ENCODE measurements around the gene STK31. TPM values are rescaled to one million over a fixed set of nuclear protein-coding genes. Genes with fewer than 3 reads are reported as not detected.
"Not testable (repeated sequence)": the region's sequence is repeated elsewhere in the genome, so short reads cannot be mapped to it uniquely, and the experiment has no call there.

STK31 gene
- total and polyA plus RNA-seq, 3 donors from 2014 or later, result 59.7 to 79.8 (median 76.8) TPM

DNA sequence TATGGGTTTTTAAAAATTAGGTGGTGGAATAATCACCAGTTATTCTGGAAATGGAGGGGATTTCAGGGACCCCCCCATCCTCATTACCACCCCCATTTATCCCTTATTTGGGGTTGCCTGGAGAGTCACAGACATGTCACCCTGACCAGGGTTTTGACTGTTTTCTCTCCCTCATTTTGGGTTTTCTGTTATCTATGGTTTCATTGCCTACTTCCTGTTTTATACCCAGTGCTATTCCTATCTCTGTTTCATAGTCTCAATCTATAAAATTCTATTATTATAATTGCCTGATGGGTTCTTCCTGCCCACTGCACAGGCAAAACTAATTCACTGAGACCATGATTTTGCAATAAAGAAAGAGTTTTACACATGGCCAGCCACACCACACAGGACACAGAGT is 45.9 kb upstream of the STK31 start:
- DNase-seq, result no peak
- intact Hi-C loops (cut with DNase I; ENCODE audit: low total_unique reads), result no loop called here
- no peaks in the 10 kb centered on the region for H3K27me3 ChIP-seq
- no peak overlapping the region for H3K27ac ChIP-seq
- H3K4me1 ChIP-seq, result no peaks in the 10 kb centered on the region
- no peak overlapping the region for H3K4me3 ChIP-seq
- no peak for TF ChIP-seq POLR2A (IDR thresholded peaks at IDR 0.05)
- TF ChIP-seq, protein P1, sequence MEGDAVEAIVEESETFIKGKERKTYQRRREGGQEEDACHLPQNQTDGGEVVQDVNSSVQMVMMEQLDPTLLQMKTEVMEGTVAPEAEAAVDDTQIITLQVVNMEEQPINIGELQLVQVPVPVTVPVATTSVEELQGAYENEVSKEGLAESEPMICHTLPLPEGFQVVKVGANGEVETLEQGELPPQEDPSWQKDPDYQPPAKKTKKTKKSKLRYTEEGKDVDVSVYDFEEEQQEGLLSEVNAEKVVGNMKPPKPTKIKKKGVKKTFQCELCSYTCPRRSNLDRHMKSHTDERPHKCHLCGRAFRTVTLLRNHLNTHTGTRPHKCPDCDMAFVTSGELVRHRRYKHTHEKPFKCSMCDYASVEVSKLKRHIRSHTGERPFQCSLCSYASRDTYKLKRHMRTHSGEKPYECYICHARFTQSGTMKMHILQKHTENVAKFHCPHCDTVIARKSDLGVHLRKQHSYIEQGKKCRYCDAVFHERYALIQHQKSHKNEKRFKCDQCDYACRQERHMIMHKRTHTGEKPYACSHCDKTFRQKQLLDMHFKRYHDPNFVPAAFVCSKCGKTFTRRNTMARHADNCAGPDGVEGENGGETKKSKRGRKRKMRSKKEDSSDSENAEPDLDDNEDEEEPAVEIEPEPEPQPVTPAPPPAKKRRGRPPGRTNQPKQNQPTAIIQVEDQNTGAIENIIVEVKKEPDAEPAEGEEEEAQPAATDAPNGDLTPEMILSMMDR (IDR thresholded peaks at IDR 0.05), result no peak
- no peaks in the 10 kb centered on the region for H3K36me3 ChIP-seq (ENCODE audit: low read depth, missing control alignments)
- no peaks in the 10 kb centered on the region for H3K9me3 ChIP-seq

DNA sequence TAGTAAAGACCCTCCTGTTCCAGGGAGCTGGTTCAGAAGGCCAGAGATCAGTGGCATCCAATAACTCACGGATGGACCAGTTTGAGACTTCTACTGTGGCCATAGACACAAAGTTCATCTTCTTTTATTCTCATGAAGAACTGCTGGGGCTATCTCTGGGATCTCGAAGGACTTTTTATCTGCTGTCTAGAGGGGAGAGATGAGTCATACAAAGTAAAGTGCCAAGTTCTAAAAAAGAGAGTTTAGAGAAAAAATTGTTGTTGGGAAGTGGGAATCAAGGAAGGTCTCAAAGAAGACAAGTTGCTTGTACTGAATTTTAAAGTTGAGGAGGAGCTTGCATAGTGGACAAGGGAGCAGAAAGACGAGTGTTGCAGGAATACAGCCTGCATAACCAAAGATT is 38.0 kb upstream of the STK31 start:
- no peak for DNase-seq
- WGBS, 2 donors, result 70 to 83% methylated on average over 3 of the region's 3 CpGs
- Histone ChIP-seq H3K27ac (no peak overlapping the region), H3K9me3 (no peaks in the 10 kb centered on the region), H3K4me3 (no peak overlapping the region), H3K4me1 (no peaks in the 10 kb centered on the region), H3K27me3 (no peaks in the 10 kb centered on the region), H3K36me3 (ENCODE audit: low read depth, missing control alignments) (no peaks in the 10 kb centered on the region)
- intact Hi-C loops (cut with DNase I; ENCODE audit: low total_unique reads), result no loop called here
- no peak for TF ChIP-seq POLR2A (IDR thresholded peaks at IDR 0.05)
- TF ChIP-seq, protein P1 (IDR thresholded peaks at IDR 0.05), result no peak

DNA sequence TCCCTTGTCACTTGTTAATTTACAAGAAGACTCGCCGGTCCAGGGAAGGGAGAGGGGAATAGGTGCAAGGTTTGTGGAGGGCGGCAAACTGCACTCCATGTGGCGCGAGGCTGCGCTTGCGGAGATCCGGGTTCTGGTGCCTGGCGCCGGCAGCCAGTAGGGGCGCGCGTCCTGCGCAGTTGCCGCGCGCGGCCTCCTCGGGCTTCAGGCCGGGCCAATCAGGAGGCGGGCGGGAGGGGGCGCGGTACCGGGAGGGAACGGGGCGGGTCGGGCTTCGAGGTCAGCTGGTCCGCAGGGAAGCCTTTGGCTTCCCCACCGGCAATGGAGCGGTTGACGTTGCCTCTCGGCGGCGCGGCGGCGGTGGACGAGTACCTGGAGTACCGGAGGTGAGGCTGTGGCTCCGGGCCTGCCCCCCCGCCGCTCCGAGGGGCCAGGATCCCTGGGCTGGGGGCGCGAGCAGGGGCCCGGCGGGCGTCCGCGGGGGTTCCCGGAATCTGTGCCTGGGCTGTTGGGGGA is 30.1 kb upstream of the STK31 start, which contains the start of gene FAM221A:
Gene FAM221A, plus strand, starts transcription at position 302 of the 516 bp plus-strand sequence. Its CDS starts 20 bp downstream, at position 322.
- WGBS, 2 donors, result 0 to 1% methylated on average over 14 to 24 of the region's 53 CpGs
- Histone ChIP-seq H3K4me3 (peak within 1 kb of the TSS; percentile 77 to 78), H3K27ac (peak within 1 kb of the TSS; percentile 75 to 93), H3K27me3 (no peaks in the 10 kb centered on the region), H3K9me3 (no peaks in the 10 kb centered on the region), H3K4me1 (no peaks in the 10 kb centered on the region), H3K36me3 (ENCODE audit: low read depth, missing control alignments) (no peaks in the 10 kb centered on the region)
- TF ChIP-seq POLR2A (IDR thresholded peaks at IDR 0.05), result peak; percentile 32
- TF ChIP-seq, protein P1 (IDR thresholded peaks at IDR 0.05), result peak in 2 of 3 experiments; percentile 74 to 75
- intact Hi-C loops (cut with DNase I; ENCODE audit: low total_unique reads), result no loop called here
- peak; percentile 94 for DNase-seq

DNA sequence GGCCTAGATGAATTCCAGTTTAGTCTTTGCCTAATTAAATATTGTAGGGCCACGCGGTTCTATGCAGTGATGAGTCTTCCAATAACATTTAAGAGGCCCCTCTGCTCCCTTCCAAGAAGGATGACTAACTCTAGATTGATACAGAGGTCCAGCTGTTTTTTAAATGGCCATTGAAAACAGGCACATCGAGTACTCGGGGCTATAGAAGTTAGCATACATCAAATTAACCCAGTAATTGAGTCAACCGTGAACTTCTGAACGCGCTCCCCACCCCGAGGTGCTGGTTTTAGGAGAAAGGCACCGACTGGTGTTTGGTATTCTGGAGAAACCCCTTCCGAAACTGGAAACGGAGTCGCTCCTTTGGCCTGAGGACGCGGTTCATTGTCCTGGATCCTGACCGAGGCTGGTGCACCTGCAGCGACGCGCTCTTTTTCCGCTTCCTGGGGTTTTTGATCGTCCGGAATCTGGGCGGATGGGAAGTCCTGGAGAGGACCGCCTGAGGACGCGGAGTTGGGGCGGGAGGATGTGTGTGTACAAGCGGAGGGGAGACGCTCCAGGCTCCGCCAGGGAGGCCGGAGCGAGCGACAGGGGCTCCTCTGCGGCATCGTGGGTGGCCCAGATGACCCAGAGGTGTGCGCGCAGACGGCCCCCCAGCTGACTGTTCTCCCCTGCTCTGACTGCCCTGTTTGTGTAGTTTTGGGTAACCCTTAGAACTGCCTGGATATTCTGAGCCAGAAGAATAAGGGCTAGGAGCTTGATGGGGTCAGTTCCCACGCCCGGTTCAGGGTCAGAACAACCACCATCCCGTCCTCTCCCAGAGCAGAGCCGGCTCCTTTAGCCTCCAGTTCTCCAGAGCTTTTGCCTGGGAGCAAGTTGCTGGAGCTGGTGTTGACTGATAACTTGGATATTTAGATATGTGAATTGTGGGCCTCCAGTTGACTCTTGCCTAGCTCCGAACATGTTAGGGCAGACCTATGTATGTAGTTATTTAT is 29.3 kb upstream of the STK31 start:
- Histone ChIP-seq H3K9me3 (no peaks in the 10 kb centered on the region), H3K4me3 (peak overlapping the region; percentile 77 to 78), H3K27me3 (no peaks in the 10 kb centered on the region), H3K4me1 (no peaks in the 10 kb centered on the region), H3K27ac (peak overlapping the region; percentile 75 to 93), H3K36me3 (ENCODE audit: low read depth, missing control alignments) (no peaks in the 10 kb centered on the region)
- peak; percentile 53 for DNase-seq
- intact Hi-C loops (cut with DNase I; ENCODE audit: low total_unique reads), result no loop called here
- TF ChIP-seq POLR2A (IDR thresholded peaks at IDR 0.05), result no peak
- TF ChIP-seq, protein P1 (IDR thresholded peaks at IDR 0.05), result no peak
- 3 to 7% methylated on average over 36 to 42 of the region's 42 CpGs for WGBS, 2 donors

DNA sequence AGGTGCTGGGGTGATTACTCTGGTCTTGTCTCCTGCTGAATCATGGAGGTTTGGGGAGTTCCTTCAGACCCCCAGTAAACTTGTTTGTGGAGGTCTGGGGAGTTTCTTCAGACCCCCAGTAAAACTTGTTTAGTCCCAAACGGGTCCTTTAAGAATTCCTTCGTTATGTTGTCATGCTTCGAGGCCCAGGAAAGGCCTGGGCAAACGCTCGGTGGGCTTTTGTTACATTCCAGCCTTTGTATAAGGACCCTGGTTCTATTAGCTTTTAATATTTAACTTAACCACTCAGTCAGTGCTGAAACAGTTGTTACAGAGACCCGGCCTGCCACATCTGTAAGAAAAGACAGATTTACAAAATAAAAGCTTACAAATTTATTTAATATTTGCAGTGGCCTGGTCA is 26.0 kb upstream of the STK31 start:
- H3K9me3 ChIP-seq; H3K36me3 ChIP-seq (ENCODE audit: low read depth, missing control alignments); H3K27me3 ChIP-seq; intact Hi-C loops (cut with DNase I; ENCODE audit: low total_unique reads); H3K4me3 ChIP-seq; DNase-seq; H3K4me1 ChIP-seq: not testable (repeated sequence)
- peak overlapping the region in 1 of 2 donors; percentile 41 for H3K27ac ChIP-seq
- 60 to 65% methylated on average over 6 of the region's 6 CpGs for WGBS, 2 donors
